Loucy (cell line): ENCODE measurements around the gene RAI14.
"Not testable (repeated sequence)": the region's sequence is repeated elsewhere in the genome, so short reads cannot be mapped to it uniquely, and the experiment has no call there.

Experiments
- H2AFZ ChIP-seq: fragments of 200-600 bp; sonication (generic); 2 replicates; pipeline ENCODE4 v1.6.0; 2016; ENCODE audit warnings: antibody characterized with exemption, mild to moderate bottlenecking, low read length, moderate library complexity
- H3F3A ChIP-seq: fragments of 200-600 bp; 2 replicates; pipeline ENCODE4 v1.6.0; 2016; ENCODE audit warnings: antibody characterized with exemption, low read depth, mild to moderate bottlenecking
- H3K27me3 ChIP-seq: fragments of 200-600 bp; sonication (generic); 2 replicates; pipeline ENCODE4 v1.6.1; 2014; ENCODE audit warnings: low read length, mild to moderate bottlenecking; ENCODE audit not compliant: insufficient read depth, poor library complexity, severe bottlenecking
- H3K36me3 ChIP-seq: fragments of 200-600 bp; sonication (generic); 2 replicates; pipeline ENCODE4 v1.6.1; 2016; ENCODE audit warnings: low read length; ENCODE audit not compliant: insufficient read depth
- H3K4me1 ChIP-seq: fragments of 200-600 bp; sonication (generic); 2 replicates; pipeline ENCODE4 v1.5.1; 2014; ENCODE audit warnings: low read length, mild to moderate bottlenecking; ENCODE audit not compliant: insufficient read depth, poor library complexity, severe bottlenecking
- H3K4me2 ChIP-seq: fragments of 200-600 bp; sonication (generic); 2 replicates; pipeline ENCODE4 v1.6.0; 2014; ENCODE audit warnings: antibody characterized with exemption, low read length, low read depth, mild to moderate bottlenecking; ENCODE audit not compliant: poor library complexity, severe bottlenecking
- H3K4me3 ChIP-seq: fragments of 200-600 bp; sonication (generic); 2 replicates; pipeline ENCODE4 v1.5.1; 2014; ENCODE audit warnings: low read length, mild to moderate bottlenecking, mixed read lengths; ENCODE audit not compliant: poor library complexity, severe bottlenecking
- H3K79me2 ChIP-seq: fragments of 200-600 bp; sonication (generic); 2 replicates; pipeline ENCODE4 v1.6.1; 2014; ENCODE audit warnings: low read length; ENCODE audit not compliant: insufficient read depth
- H3K9ac ChIP-seq: fragments of 200-600 bp; sonication (generic); 2 replicates; pipeline ENCODE4 v1.6.0; 2014; ENCODE audit warnings: mild to moderate bottlenecking, low read depth, low read length, moderate library complexity; ENCODE audit not compliant: poor library complexity, severe bottlenecking
- H3K9me2 ChIP-seq: fragments of 200-600 bp; sonication (generic); replicated peaks from 2 replicates; pipeline ENCODE4 v1.6.1; 2016; ENCODE audit warnings: low read depth, low read length, mixed read lengths
- H3K9me3 ChIP-seq: fragments of 200-600 bp; sonication (generic); 2 replicates; pipeline ENCODE4 v1.6.1; 2014; ENCODE audit warnings: mild to moderate bottlenecking, antibody characterized with exemption, low read length, low read depth; ENCODE audit not compliant: insufficient read depth
- H4K20me1 ChIP-seq: fragments of 200-600 bp; sonication (generic); 2 replicates; pipeline ENCODE4 v1.6.0; 2014; ENCODE audit warnings: antibody characterized with exemption, low read length, mild to moderate bottlenecking; ENCODE audit not compliant: insufficient read depth, poor library complexity, severe bottlenecking
- CTCF ChIP-seq: fragments of 200-600 bp; sonication (generic); conservative IDR thresholded peaks from 2 replicates; pipeline ENCODE4 v1.5.1; 2014; ENCODE audit warnings: mild to moderate bottlenecking, antibody characterized with exemption, low read length
- EZH2phosphoT487 ChIP-seq: fragments of 200-600 bp; IDR thresholded peaks from 2 replicates; pipeline ENCODE4 v1.6.1; 2018; ENCODE audit warnings: antibody characterized with exemption, mild to moderate bottlenecking, moderate library complexity, borderline replicate concordance

The RAI14 gene

GRCh38 chr5:34778091-34778850 lies 122.1 kb downstream of the RAI14 start:
- Histone ChIP-seq H3K9ac (no peak overlapping the region), H3K4me1 (no peaks in the 10 kb centered on the region), H3K27me3 (no peaks in the 10 kb centered on the region), H4K20me1 (no peaks in the 10 kb centered on the region), H3K4me2 (no peak overlapping the region), H3F3A (no peaks in the 10 kb centered on the region), H3K36me3 (no peaks in the 10 kb centered on the region), H3K4me3 (no peak overlapping the region), H3K9me3 (peaks cover 15% of the 10 kb centered on the region; the same call in 1 of the 2 replicates), H2AFZ (no peak overlapping the region), H3K9me2 (no peaks in the 10 kb centered on the region), H3K79me2 (no peaks in the 10 kb centered on the region)
- TF ChIP-seq CTCF, result no peak
- no peak for TF ChIP-seq EZH2phosphoT487

- not testable (repeated sequence) for H4K20me1 ChIP-seq, H3K79me2 ChIP-seq, H3K4me2 ChIP-seq, H3K4me1 ChIP-seq, H3F3A ChIP-seq, H2AFZ ChIP-seq, H3K36me3 ChIP-seq, H3K4me3 ChIP-seq, H3K9ac ChIP-seq, H3K27me3 ChIP-seq, H3K9me2 ChIP-seq
- peaks cover 13% of the 10 kb centered on the region; the same call in 1 of the 2 replicates for H3K9me3 ChIP-seq
These were observed 127.8 kb downstream of the RAI14 start for GRCh38 chr5:34783892-34784291.

DNA sequence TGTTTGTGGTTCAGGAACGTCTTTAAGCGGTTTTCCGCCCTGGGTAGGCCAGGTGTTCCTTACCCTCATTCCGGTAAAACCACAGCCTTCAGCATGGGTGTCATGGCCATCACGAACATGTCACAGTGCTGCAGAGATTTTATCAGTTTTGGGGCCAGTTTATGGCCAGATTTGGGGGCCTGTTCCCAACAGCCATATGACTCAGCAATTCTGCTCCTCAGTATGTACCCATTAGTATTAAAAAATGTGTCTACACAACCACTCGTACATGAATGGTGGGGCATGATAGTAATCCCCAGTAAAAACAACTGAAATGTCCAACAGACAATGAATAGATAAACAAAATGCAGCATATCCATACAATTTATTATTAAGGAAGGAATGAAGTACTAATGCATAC lies 130.9 kb downstream of the RAI14 start:
- Histone ChIP-seq H3K79me2 (no peaks in the 10 kb centered on the region), H3K27me3 (no peaks in the 10 kb centered on the region), H3K9ac (no peak overlapping the region), H3F3A (no peaks in the 10 kb centered on the region), H3K36me3 (no peaks in the 10 kb centered on the region), H3K4me3 (no peak overlapping the region), H3K4me1 (peaks cover 7% of the 10 kb centered on the region), H3K4me2 (no peak overlapping the region), H2AFZ (no peak overlapping the region), H3K9me3 (peaks cover 7% of the 10 kb centered on the region; the same call in 1 of the 2 replicates), H4K20me1 (no peaks in the 10 kb centered on the region), H3K9me2 (no peaks in the 10 kb centered on the region)
- TF ChIP-seq EZH2phosphoT487, result no peak
- no peak for TF ChIP-seq CTCF

DNA sequence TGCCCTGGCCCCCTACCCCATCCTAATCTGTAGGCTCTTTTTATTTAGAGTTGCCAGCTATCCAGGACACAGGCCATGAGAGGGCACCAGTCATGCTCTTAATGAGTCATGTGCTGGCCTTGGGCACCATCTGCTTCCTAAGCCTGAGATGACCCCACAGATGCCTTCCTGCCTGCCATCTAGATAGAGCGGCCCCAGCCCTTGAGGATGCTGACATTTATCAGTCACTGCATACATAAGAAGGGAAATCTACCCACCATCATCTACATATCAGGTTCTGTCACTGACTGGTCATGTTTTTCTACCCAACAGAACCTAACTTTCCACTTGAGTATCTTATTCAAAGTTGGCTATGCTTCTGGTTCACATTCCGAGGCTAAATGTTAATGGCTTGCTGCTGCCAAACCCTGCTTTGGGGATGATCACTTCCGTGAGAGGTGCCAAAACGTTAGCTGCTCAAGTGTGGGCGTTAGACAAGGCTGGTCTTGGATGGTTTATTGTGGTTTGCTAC lies 132.9 kb downstream of the RAI14 start:
- no peaks in the 10 kb centered on the region for H3K36me3 ChIP-seq
- no peaks in the 10 kb centered on the region for H3F3A ChIP-seq

More for the DNA sequence above, 132.9 kb downstream of the RAI14 start:
- Histone ChIP-seq H3K9me2 (no peaks in the 10 kb centered on the region), H4K20me1 (no peaks in the 10 kb centered on the region), H3K4me1 (peaks cover 7% of the 10 kb centered on the region), H3K9ac (no peak overlapping the region), H2AFZ (no peak overlapping the region), H3K9me3 (peaks cover 4% of the 10 kb centered on the region; the same call in 1 of the 2 replicates), H3K4me2 (no peak overlapping the region), H3K4me3 (no peak overlapping the region), H3K27me3 (no peaks in the 10 kb centered on the region), H3K79me2 (no peaks in the 10 kb centered on the region)
- TF ChIP-seq CTCF, result peak; percentile 50
- no peak for TF ChIP-seq EZH2phosphoT487
